ENCODE results near the gene HIRA. TPM values are rescaled to one million over a fixed set of nuclear protein-coding genes. Genes with fewer than 3 reads are reported as not detected.

HIRA gene
- total RNA-seq, 2 experiments from 2014 or later = 16.2 to 18.0 TPM

- CTCF ChIA-PET = no interaction called here
- intact Hi-C loops (cut with micrococcal nuclease) = loop anchor here (10.0 kb wide), 1 partner anchor 223 kb away; no protein-coding TSS in a partner anchor
- H3K27me3 Mint-ChIP-seq (ENCODE audit: low read depth) = no peaks in the 10 kb centered on the region
- no peak overlapping the region for H3K27ac Mint-ChIP-seq
- no peak for DNase-seq
- no peaks in the 10 kb centered on the region for H3K9me3 Mint-ChIP-seq
- no peak overlapping the region for H3K4me3 Mint-ChIP-seq
- H3K36me3 Mint-ChIP-seq (ENCODE audit: low read depth) = peaks cover 18% of the 10 kb centered on the region
- peaks cover 24% of the 10 kb centered on the region for H3K4me1 Mint-ChIP-seq (ENCODE audit: low read depth)
Measured at GRCh38 chr22:19411690-19412045, 19.9 kb downstream of the HIRA start.

- Mint-ChIP-seq H3K9me3 (no peaks in the 10 kb centered on the region), H3K27ac (no peak overlapping the region), H3K4me1 (ENCODE audit: low read depth) (peaks cover 24% of the 10 kb centered on the region), H3K36me3 (ENCODE audit: low read depth) (peaks cover 17% of the 10 kb centered on the region), H3K4me3 (no peak overlapping the region), H3K27me3 (ENCODE audit: low read depth) (no peaks in the 10 kb centered on the region)
- DNase-seq = no peak
- CTCF ChIA-PET = no interaction called here
- intact Hi-C loops (cut with micrococcal nuclease) = loop anchor here (10.0 kb wide), 1 partner anchor 224 kb away; no protein-coding TSS in a partner anchor
Measured at GRCh38 chr22:19410941-19411689, 20.4 kb downstream of the HIRA start.

DNA sequence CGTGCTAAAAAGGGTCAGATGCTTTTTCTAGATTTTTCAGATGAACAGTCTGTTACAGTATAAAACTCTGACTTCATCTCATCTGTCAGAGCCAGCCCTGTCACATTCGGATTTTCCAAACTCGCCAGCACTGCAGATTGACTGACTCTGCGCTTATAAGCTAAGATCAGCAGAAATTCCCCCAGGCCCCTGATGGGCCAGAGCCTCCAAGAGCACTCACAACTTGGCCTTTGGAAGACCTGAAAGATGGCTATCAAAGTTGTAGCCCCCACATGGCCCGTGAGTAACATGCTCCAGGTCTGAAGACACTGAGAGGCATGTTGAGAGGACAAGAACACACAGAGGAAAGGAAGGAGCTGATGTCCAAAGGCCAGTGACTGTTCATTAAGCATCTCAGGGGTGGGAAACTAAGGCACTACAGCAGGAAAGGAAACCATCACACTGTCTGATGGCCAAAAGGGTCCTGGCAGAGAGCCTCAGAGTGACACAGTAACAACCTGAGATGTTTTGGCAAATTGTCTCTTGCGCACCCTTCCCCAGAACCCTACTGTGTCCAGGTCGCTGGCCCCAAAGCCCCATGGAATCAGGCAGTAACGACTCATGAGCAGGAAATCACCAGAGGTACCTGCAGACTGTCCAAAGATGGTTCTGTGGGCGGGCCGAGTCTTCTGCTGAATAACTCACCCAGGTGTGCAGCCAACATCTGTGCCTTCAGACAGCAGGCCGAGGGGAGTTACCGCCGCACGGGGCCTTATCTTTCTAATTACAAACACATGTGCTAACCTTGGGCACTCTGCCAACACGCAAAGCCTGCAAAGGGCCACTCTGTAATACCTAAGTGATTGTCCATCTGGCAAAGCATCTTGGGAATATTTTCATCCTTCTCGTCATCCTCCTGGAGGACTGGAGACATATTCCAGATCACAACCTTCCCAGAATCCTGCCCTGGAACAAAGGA is 23.6 kb downstream of the HIRA start:
- Mint-ChIP-seq H3K4me1 (ENCODE audit: low read depth) (peaks cover 10% of the 10 kb centered on the region), H3K36me3 (ENCODE audit: low read depth) (peaks cover 24% of the 10 kb centered on the region), H3K27me3 (ENCODE audit: low read depth) (no peaks in the 10 kb centered on the region), H3K4me3 (no peak overlapping the region), H3K27ac (no peak overlapping the region), H3K9me3 (no peaks in the 10 kb centered on the region)
- CTCF ChIA-PET = no interaction called here
- intact Hi-C loops (cut with micrococcal nuclease) = no loop called here
- DNase-seq = no peak

- H3K4me3 Mint-ChIP-seq = no peak overlapping the region
- peaks cover 4% of the 10 kb centered on the region for H3K4me1 Mint-ChIP-seq (ENCODE audit: low read depth)
- CTCF ChIA-PET = no interaction called here
- intact Hi-C loops (cut with micrococcal nuclease) = no loop called here
- peaks cover 26% of the 10 kb centered on the region for H3K36me3 Mint-ChIP-seq (ENCODE audit: low read depth)
- H3K9me3 Mint-ChIP-seq = no peaks in the 10 kb centered on the region
- no peaks in the 10 kb centered on the region for H3K27me3 Mint-ChIP-seq (ENCODE audit: low read depth)
- no peak overlapping the region for H3K27ac Mint-ChIP-seq
- DNase-seq = no peak
Measured at GRCh38 chr22:19406846-19407245, 24.7 kb downstream of the HIRA start.

- Mint-ChIP-seq H3K27ac (no peak overlapping the region), H3K4me3 (no peak overlapping the region), H3K27me3 (ENCODE audit: low read depth) (no peaks in the 10 kb centered on the region), H3K36me3 (ENCODE audit: low read depth) (peaks cover 26% of the 10 kb centered on the region), H3K4me1 (ENCODE audit: low read depth) (peaks cover 1% of the 10 kb centered on the region), H3K9me3 (no peaks in the 10 kb centered on the region)
- CTCF ChIA-PET = no interaction called here
- no peak for DNase-seq
- intact Hi-C loops (cut with micrococcal nuclease) = no loop called here
Measured at GRCh38 chr22:19406281-19406811, 25.2 kb downstream of the HIRA start.

DNA sequence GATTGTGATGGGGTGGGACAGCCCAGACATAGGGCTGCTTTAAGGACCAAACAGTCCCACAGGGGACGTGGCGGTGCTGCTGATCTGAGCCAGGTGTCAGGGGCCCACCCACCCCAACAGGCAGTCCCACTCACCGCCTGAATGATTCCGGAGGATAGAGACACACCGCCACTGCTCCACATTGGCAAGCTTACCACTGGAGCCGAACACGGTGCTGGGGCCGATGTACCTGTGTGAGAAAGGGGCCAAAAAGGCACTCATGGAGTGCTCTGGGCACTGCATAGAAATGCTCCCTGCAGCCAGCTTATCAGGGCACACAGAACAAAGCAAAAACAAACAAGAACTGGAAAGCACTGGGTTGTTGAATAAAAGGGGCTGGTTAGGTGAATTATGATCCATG is 25.9 kb downstream of the HIRA start:
- intact Hi-C loops (cut with micrococcal nuclease) = no loop called here
- peaks cover 26% of the 10 kb centered on the region for H3K36me3 Mint-ChIP-seq (ENCODE audit: low read depth)

DNA sequence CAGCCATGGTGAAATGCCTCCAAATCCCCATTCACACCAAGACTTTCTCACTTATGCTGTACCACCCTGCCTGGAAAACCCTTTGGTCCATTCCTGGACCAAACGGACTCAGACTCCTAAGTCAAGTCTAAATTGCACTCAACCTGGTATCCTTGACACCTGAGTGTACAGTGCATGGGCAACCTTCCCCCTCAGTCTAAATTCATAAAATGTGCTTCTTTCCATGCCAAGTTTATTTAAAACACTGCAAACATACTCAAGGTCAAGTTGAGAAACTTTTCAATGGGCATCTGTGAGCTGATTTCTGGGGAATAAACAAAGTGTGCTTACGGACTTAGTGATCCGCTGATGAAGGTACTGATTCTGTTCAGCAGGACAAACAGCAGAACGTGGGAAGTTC is 26.4 kb downstream of the HIRA start:
- no peaks in the 10 kb centered on the region for H3K27me3 Mint-ChIP-seq (ENCODE audit: low read depth)

More for the DNA sequence above, 25.9 kb downstream of the HIRA start:
- no peak for DNase-seq
- no peaks in the 10 kb centered on the region for H3K4me1 Mint-ChIP-seq (ENCODE audit: low read depth)
- CTCF ChIA-PET = no interaction called here
- no peaks in the 10 kb centered on the region for H3K9me3 Mint-ChIP-seq
- no peak overlapping the region for H3K4me3 Mint-ChIP-seq
- H3K27me3 Mint-ChIP-seq (ENCODE audit: low read depth) = no peaks in the 10 kb centered on the region
- no peak overlapping the region for H3K27ac Mint-ChIP-seq

DNA sequence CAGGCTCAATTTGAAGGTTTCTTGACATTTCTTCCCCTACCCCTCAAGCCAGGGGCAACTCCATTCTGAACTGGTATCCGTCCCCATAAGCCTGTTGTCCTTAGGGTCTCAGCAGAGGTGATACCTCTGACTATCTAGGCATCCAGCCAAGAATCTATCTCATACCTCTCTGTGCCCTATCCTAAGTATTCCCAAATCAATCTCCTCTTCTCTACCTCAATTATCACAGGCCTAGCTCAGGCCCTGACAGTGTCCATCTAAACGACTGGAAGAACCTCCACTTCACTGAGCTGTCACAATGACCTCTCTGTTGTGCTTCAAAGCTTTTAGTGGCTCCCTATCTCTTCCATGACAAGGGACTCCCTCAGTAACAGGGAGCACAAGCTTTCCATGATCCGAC is 26.9 kb downstream of the HIRA start:
- peaks cover 23% of the 10 kb centered on the region for H3K36me3 Mint-ChIP-seq (ENCODE audit: low read depth)
- no peaks in the 10 kb centered on the region for H3K4me1 Mint-ChIP-seq (ENCODE audit: low read depth)
- H3K27ac Mint-ChIP-seq = no peak overlapping the region
- no peak for DNase-seq
- no peak overlapping the region for H3K4me3 Mint-ChIP-seq
- CTCF ChIA-PET = interaction anchor here (0.9 kb wide), 1 partner anchor 260 kb away, joined by 3 read pairs; no protein-coding TSS in a partner anchor
- no peaks in the 10 kb centered on the region for H3K27me3 Mint-ChIP-seq (ENCODE audit: low read depth)
- H3K9me3 Mint-ChIP-seq = no peaks in the 10 kb centered on the region
- intact Hi-C loops (cut with micrococcal nuclease) = no loop called here

More for the DNA sequence above, 26.4 kb downstream of the HIRA start:
- CTCF ChIA-PET = interaction anchor here (0.9 kb wide), 1 partner anchor 260 kb away, joined by 3 read pairs; no protein-coding TSS in a partner anchor
- Mint-ChIP-seq H3K4me1 (ENCODE audit: low read depth) (no peaks in the 10 kb centered on the region), H3K27ac (no peak overlapping the region), H3K4me3 (no peak overlapping the region), H3K9me3 (no peaks in the 10 kb centered on the region), H3K36me3 (ENCODE audit: low read depth) (peaks cover 25% of the 10 kb centered on the region)
- intact Hi-C loops (cut with micrococcal nuclease) = no loop called here
- DNase-seq = no peak

DNA sequence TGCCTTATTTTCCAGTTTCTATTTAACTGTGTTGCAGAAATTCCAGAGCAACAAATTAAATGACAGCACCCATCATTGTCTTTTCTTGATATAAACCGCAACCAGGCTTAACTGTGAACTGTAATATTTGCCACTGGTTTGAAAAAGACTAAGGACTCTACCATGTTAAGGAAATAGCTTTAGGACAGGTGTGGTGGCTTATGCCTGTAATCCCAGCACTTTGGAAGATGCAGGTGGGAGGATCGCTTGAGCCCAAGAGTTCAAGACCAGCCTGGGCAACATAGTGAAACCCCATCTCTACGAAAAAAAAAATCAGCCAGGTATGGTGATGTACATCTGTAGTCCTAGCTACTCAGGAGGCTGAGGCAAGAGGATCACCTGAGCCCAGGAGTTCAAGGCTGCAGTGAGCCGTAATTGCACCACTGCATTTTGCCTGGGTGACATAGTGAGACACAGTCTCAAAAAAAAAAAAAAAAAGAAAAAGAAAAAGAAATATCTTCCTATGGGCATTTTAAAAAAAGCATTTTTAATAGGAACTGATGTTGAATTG is 28.8 kb downstream of the HIRA start:
- H3K36me3 Mint-ChIP-seq (ENCODE audit: low read depth) = peaks cover 19% of the 10 kb centered on the region
- CTCF ChIA-PET = no interaction called here
- no peaks in the 10 kb centered on the region for H3K9me3 Mint-ChIP-seq
- intact Hi-C loops (cut with micrococcal nuclease) = no loop called here
- H3K27ac Mint-ChIP-seq = no peak overlapping the region
- no peaks in the 10 kb centered on the region for H3K27me3 Mint-ChIP-seq (ENCODE audit: low read depth)
- DNase-seq = no peak
- no peaks in the 10 kb centered on the region for H3K4me1 Mint-ChIP-seq (ENCODE audit: low read depth)
- H3K4me3 Mint-ChIP-seq = no peak overlapping the region

DNA sequence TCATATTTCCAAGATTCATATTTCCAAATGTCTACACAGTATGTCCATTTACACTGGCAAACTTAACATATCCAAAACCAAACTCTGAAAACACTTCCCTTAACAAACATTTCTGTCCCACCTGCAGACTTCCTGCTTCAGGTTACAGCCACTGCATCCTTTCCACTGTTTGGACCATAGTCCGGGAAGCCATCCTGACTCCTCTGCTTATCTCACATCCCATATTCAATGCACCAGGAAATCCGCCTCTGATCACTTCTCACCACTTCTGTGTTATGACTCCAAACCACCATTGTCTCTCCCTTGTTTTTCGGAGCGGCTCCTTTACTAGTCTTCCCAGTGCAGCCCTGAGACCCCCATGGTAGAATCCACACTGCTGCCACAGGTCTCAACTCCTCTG is 30.1 kb downstream of the HIRA start:
- Mint-ChIP-seq H3K4me3 (no peak overlapping the region), H3K9me3 (no peaks in the 10 kb centered on the region), H3K27me3 (ENCODE audit: low read depth) (no peaks in the 10 kb centered on the region), H3K36me3 (ENCODE audit: low read depth) (peaks cover 17% of the 10 kb centered on the region), H3K4me1 (ENCODE audit: low read depth) (no peaks in the 10 kb centered on the region), H3K27ac (no peak overlapping the region)
- CTCF ChIA-PET = no interaction called here
- intact Hi-C loops (cut with micrococcal nuclease) = no loop called here
- no peak for DNase-seq

DNA sequence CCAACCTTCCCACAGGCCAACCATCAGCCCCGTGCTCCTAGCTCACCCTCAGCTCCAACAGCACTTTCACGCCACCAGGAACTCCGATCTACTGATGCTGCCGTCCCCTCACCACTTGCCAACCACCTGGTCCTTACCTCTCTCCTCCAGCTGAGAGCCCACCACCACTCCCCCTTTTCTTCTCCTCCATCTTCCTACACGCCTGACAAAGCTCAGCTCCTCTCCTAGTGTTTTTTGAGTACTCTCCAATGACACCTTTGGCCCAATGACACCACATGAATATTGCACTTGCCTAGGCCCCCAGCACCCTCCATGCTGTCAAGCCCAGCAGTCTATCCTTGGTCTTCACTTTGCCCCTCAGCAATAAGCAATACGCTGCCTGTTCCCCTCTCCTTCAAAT is 30.7 kb downstream of the HIRA start:
- Mint-ChIP-seq H3K27me3 (ENCODE audit: low read depth) (no peaks in the 10 kb centered on the region), H3K4me3 (no peak overlapping the region), H3K4me1 (ENCODE audit: low read depth) (no peaks in the 10 kb centered on the region), H3K36me3 (ENCODE audit: low read depth) (peaks cover 15% of the 10 kb centered on the region), H3K27ac (no peak overlapping the region), H3K9me3 (no peaks in the 10 kb centered on the region)
- CTCF ChIA-PET = no interaction called here
- intact Hi-C loops (cut with micrococcal nuclease) = no loop called here
- DNase-seq = no peak

- no peak overlapping the region for H3K4me3 Mint-ChIP-seq
- H3K9me3 Mint-ChIP-seq = no peaks in the 10 kb centered on the region
Measured at GRCh38 chr22:19398652-19399051, 32.9 kb downstream of the HIRA start.

More at GRCh38 chr22:19398652-19399051, 32.9 kb downstream of the HIRA start:
- intact Hi-C loops (cut with micrococcal nuclease) = no loop called here
- Mint-ChIP-seq H3K4me1 (ENCODE audit: low read depth) (no peaks in the 10 kb centered on the region), H3K27ac (no peak overlapping the region), H3K27me3 (ENCODE audit: low read depth) (no peaks in the 10 kb centered on the region), H3K36me3 (ENCODE audit: low read depth) (peaks cover 23% of the 10 kb centered on the region)
- DNase-seq = no peak
- CTCF ChIA-PET = interaction anchor here (0.7 kb wide), 1 partner anchor 397 kb away, joined by 3 read pairs; no protein-coding TSS in a partner anchor
